Measurements from ENCODE around the gene BORCS8.

BORCS8 gene

GRCh38 chr19:19203012-19203856 lies 11.3 kb upstream of the BORCS8 start, which contains the start of gene NR2C2AP:
NR2C2AP (minus strand) TSS chr19:19203414; CDS start chr19:19203060, 354 bp downstream.
- peak; percentile 98 for DNase-seq (ENCODE audit: extremely low spot score)
- TF ChIP-seq CTCF (IDR thresholded peaks at IDR 0.05; ENCODE audit: control extremely low read depth, extremely low read depth, low read depth, missing control alignments): no peak
- POLR2A ChIA-PET: interaction anchor here (1.1 kb wide), 1 partner anchor 28 kb away, joined by 6 read pairs; no protein-coding TSS in a partner anchor
- CTCF ChIA-PET: interaction anchor here (0.7 to 3.2 kb wide), 5 partner anchors 10 to 56 kb away, joined by 3 to 16 read pairs (median 3); no protein-coding TSS in a partner anchor

DNA sequence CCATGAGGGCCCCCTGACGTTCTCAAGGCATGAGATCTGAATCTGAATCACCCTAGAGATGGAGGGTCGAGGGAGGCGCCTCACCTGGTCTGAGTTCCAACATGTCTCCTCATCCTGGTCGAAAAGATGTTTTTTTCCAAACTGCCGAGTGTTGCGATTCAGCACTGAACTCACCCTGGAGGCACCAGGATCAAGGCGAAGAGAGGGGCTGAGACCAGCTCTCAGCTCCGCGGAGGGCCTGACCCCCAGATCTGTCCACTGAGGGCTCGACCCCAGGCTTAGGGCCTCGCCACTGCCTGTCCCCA lies 10.7 kb upstream of the BORCS8 start:
- ChIA-PET CTCF (interaction anchor here (0.7 to 3.2 kb wide), 5 partner anchors 9 to 56 kb away, joined by 3 to 16 read pairs (median 3); no protein-coding TSS in a partner anchor), POLR2A (interaction anchor here (1.1 kb wide), 1 partner anchor 28 kb away, joined by 6 read pairs; no protein-coding TSS in a partner anchor)
- TF ChIP-seq CTCF (IDR thresholded peaks at IDR 0.05; ENCODE audit: control extremely low read depth, extremely low read depth, low read depth, missing control alignments): no peak
- no peak for DNase-seq (ENCODE audit: extremely low spot score)

DNA sequence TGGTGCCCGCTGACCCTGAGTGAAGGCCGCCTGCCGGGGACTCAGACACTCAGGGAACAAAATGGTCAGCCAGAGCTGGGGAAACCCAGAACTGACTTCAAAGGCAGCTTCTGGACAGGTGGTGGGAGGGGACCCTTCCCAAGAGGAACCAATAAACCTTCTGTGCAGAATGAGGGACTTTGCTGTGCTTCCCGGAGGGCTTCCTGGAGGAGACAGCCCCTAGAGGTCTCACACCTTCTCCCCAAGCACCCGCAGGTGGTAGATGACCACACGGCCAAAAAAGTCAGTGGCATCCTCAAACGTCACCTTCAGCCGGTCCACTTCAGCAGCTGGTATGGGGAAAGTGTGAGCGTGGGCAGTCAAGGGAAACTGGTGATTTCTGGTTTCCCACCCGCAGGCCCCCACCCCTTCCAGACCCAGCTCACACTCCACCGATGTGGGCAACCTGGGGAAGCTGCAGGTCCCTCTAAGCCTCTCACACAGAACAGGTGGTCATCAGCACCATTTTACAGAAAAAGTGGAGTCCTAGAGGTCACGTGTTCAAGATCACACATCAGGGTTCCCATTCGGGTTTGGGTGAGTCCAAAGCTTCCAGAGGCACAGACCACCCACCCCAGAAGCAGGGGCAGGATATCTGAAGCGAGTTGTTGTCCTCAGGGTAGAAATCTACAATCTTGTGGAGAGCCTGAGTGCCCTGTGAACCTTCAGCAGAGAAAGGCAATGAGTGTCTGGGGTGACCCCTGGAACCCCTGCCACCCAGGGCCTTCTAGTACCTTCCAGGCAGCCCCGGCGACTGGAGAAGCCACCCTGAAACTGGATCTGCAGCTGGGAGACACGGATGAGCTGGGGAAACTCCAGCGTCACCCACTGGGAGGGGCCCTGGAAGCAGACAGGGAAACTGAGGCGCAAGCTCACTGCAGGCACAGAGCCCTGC lies 10.0 kb upstream of the BORCS8 start:
- DNase-seq (ENCODE audit: extremely low spot score): no peak
- ChIA-PET CTCF (interaction anchor here (0.7 to 3.2 kb wide), 8 partner anchors 9 to 61 kb away, joined by 3 to 16 read pairs (median 3); no protein-coding TSS in a partner anchor), POLR2A (interaction anchor here (1.0 to 1.1 kb wide), 2 partner anchors 12 to 27 kb away, joined by 3 to 6 read pairs; no protein-coding TSS in a partner anchor)
- TF ChIP-seq CTCF (IDR thresholded peaks at IDR 0.05; ENCODE audit: control extremely low read depth, extremely low read depth, low read depth, missing control alignments): no peak

GRCh38 chr19:19193926-19194325 lies 2.0 kb upstream of the BORCS8 start:
- no peak for DNase-seq (ENCODE audit: extremely low spot score)
- ChIA-PET CTCF (interaction anchor here (1.2 to 1.8 kb wide), 3 partner anchors 8 to 31 kb away, joined by 3 to 16 read pairs (median 9); partner anchors contain the start of gene NR2C2AP), POLR2A (no interaction called here)
- no peak for TF ChIP-seq CTCF (IDR thresholded peaks at IDR 0.05; ENCODE audit: control extremely low read depth, extremely low read depth, low read depth, missing control alignments)

- TF ChIP-seq CTCF (IDR thresholded peaks at IDR 0.05; ENCODE audit: control extremely low read depth, extremely low read depth, low read depth, missing control alignments): no peak
- ChIA-PET CTCF (interaction anchor here (1.7 to 1.8 kb wide), 2 partner anchors 9 to 18 kb away, joined by 9 to 16 read pairs; partner anchors contain the start of gene NR2C2AP), POLR2A (interaction anchor here (0.6 kb wide), 2 partner anchors 431 to 496 kb away, joined by 3 read pairs; no protein-coding TSS in a partner anchor)
Measured at GRCh38 chr19:19192910-19193423, 1.0 kb upstream of the BORCS8 start.

More at GRCh38 chr19:19192910-19193423, 1.0 kb upstream of the BORCS8 start:
- DNase-seq (ENCODE audit: extremely low spot score): peak; percentile 44
